Endothelial cell of umbilical vein (primary cell): ENCODE measurements around the gene FGR. TPM values are rescaled to one million over a fixed set of nuclear protein-coding genes. Genes with fewer than 3 reads are reported as not detected.

Experiments
- BruUV-seq: library from RNA; stranded (reverse); fragments of 400-500 nt; replicated peaks from 2 replicates; lab custom pipeline; 2021; lab: Mats Ljungman, UMichigan
- CTCF ChIA-PET: fragments of 300-600, 350-600 bp; sonication (Branson Sonifier 250); formaldehyde crosslinking; loops from one replicate; lab custom pipeline; 2021; ENCODE audit warnings: antibody characterized with exemption, inconsistent platforms; lab: Charles Lee
- POLR2A ChIA-PET: fragments of 300-600, 350-600 bp; sonication (Branson Sonifier 250); formaldehyde crosslinking; loops from one replicate; lab custom pipeline; 2021; ENCODE audit warnings: antibody characterized with exemption, inconsistent platforms; lab: Charles Lee
- DNase-seq: peaks from one replicate; pipeline ENCODE4 v3.0.0-alpha.2; 2011; ENCODE audit warnings: low read depth, low spot score
- FAIRE-seq: peaks from 2 replicates; lab custom pipeline; 2011; peaks lifted over from hg19 to GRCh38; lab: Jason Lieb, UNC
- H2AFZ ChIP-seq: 2 replicates; pipeline ENCODE4 v1.6.0; 2012; ENCODE audit warnings: low read depth, low read length, control low read depth, inconsistent platforms
- H3K27ac ChIP-seq: 2 replicates; pipeline ENCODE4 v1.5.1; 2011; ENCODE audit warnings: low read depth, mild to moderate bottlenecking, control low read depth, low read length, moderate library complexity; ENCODE audit not compliant: insufficient read depth
- H3K27me3 ChIP-seq, 2 experiments: 2 replicates each; pipeline versions ENCODE4 v1.6.0 to v1.6.1; 2011; ENCODE audit warnings: low read length in 2 of 2, mixed read lengths in 1 of 2; ENCODE audit not compliant: control insufficient read depth in 2 of 2, insufficient read depth in 2 of 2
- H3K36me3 ChIP-seq, 2 experiments: 2 replicates in 1 of 2; 3 replicates in 1 of 2; pipeline ENCODE4 v1.5.1; 2011; ENCODE audit warnings: low read length in 2 of 2, mild to moderate bottlenecking in 1 of 2, moderate library complexity in 1 of 2; ENCODE audit not compliant: control insufficient read depth in 2 of 2, insufficient read depth in 2 of 2; ENCODE audit errors: extremely low read depth in 1 of 2
- H3K4me1 ChIP-seq: 3 replicates; pipeline ENCODE4 v1.5.1; 2011; ENCODE audit warnings: mild to moderate bottlenecking, low read length; ENCODE audit not compliant: control insufficient read depth, insufficient read depth; ENCODE audit errors: extremely low read depth
- H3K4me2 ChIP-seq: 2 replicates; pipeline ENCODE4 v1.6.1; 2011; ENCODE audit warnings: low read length, control low read depth, mixed read lengths; ENCODE audit not compliant: insufficient read depth
- H3K4me3 ChIP-seq, 3 experiments: fragments of 200-600 bp in 1 of 3; sonication (generic), shearing (Covaris generic) in 1 of 3; replicated peaks in 1 of 3; 2 replicates each; pipeline ENCODE4 v1.5.1; 2011 to 2016; ENCODE audit warnings: control low read depth in 3 of 3, low read length in 3 of 3, mild to moderate bottlenecking in 2 of 3, inconsistent platforms in 1 of 3, low read depth in 1 of 3, moderate library complexity in 1 of 3; ENCODE audit not compliant: insufficient read depth in 1 of 3
- H3K79me2 ChIP-seq: 2 replicates; pipeline ENCODE4 v1.6.0; 2012; ENCODE audit warnings: low read length, inconsistent platforms; ENCODE audit not compliant: control insufficient read depth, insufficient read depth
- H3K9ac ChIP-seq: replicated peaks from 2 replicates; pipeline ENCODE3; 2011; ENCODE audit warnings: low read length, control low read depth; ENCODE audit not compliant: insufficient read depth; ENCODE audit errors: extremely low read depth
- H3K9me1 ChIP-seq: replicated peaks from 3 replicates; pipeline ENCODE4 v1.6.0; 2011; ENCODE audit warnings: mild to moderate bottlenecking, low read length; ENCODE audit not compliant: control insufficient read depth, insufficient read depth; ENCODE audit errors: extremely low read depth
- H3K9me3 ChIP-seq: replicated peaks from 2 replicates; pipeline ENCODE4 v1.5.1; 2012; ENCODE audit warnings: low read length, inconsistent platforms; ENCODE audit not compliant: control insufficient read depth, insufficient read depth
- H4K20me1 ChIP-seq: replicated peaks from 2 replicates; pipeline ENCODE3; 2011; ENCODE audit warnings: mild to moderate bottlenecking, low read length; ENCODE audit not compliant: control insufficient read depth, insufficient read depth; ENCODE audit errors: extremely low read depth
- EZH2 ChIP-seq: IDR thresholded peaks from 2 replicates; pipeline ENCODE4 v1.6.1; 2012; ENCODE audit warnings: borderline replicate concordance, low read depth, mild to moderate bottlenecking, moderate library complexity, low read length, inconsistent platforms; ENCODE audit not compliant: severe bottlenecking
- FOS ChIP-seq: IDR thresholded peaks from 2 replicates; pipeline ENCODE4 v1.6.1; 2011; ENCODE audit warnings: mild to moderate bottlenecking, low read length, moderate library complexity, borderline replicate concordance; ENCODE audit not compliant: insufficient read depth
- GATA2 ChIP-seq: IDR thresholded peaks from 2 replicates; pipeline ENCODE4 v1.7.0; 2011; ENCODE audit warnings: low read depth, mild to moderate bottlenecking, moderate library complexity, mixed read lengths, low read length; ENCODE audit not compliant: insufficient read length, insufficient read depth
- JUN ChIP-seq: IDR thresholded peaks from 2 replicates; pipeline ENCODE4 v1.6.1; 2011; ENCODE audit warnings: borderline replicate concordance, low read depth; ENCODE audit not compliant: insufficient read length, insufficient read depth
- MYC ChIP-seq: IDR thresholded peaks from one replicate; pipeline ENCODE4 v1.6.1; 2011; ENCODE audit warnings: mild to moderate bottlenecking, low read depth, low read length
- POLR2A ChIP-seq: IDR thresholded peaks from 2 replicates; pipeline ENCODE4 v1.6.1; 2012; ENCODE audit warnings: low read depth, mild to moderate bottlenecking, control low read depth, low read length
- POLR2AphosphoS5 ChIP-seq: IDR thresholded peaks from 2 replicates; pipeline ENCODE4 v1.6.1; 2012; ENCODE audit warnings: low read depth, mild to moderate bottlenecking, control low read depth, low read length, moderate library complexity; ENCODE audit not compliant: insufficient read depth
- dilution Hi-C: fragments of 300-500 bp; cut with MboI; formaldehyde crosslinking; loops from one replicate; pipeline ENCODE4 v1.15.0; 2019; ENCODE audit warnings: low sequenced_read_pairs; ENCODE audit not compliant: extremely low pct_ligation_motif_present
- intact Hi-C: fragments of 100-400 bp; cut with micrococcal nuclease; formaldehyde crosslinking; loops from one replicate; pipeline ENCODE4 v1.10.0; 2022
- polyA plus RNA-seq, 4 experiments: library from polyadenylated mRNA; depleted of rRNA in 3 of 4; stranded (reverse) in 3 of 4; unstranded in 1 of 4; fragments of >200 nt; gene quantifications; 2 replicates each; pipeline versions ENCODE4 v1.2.1 to v1.2.3, GENCODE V29; 2011 to 2012; ENCODE audit warnings: missing spikeins in 1 of 4
- total RNA-seq: library from RNA; stranded (reverse); gene quantifications from 2 replicates; pipeline ENCODE4 v1.2.3, GENCODE V29; 2021
- TF ChIP-seq, protein P1 (sequence below), 2 donors: IDR thresholded peaks; 1 replicate in 1 of 2; 2 replicates in 1 of 2; pipeline ENCODE4 v1.5.1; 2011; ENCODE audit warnings: low read length in 2 of 2, mild to moderate bottlenecking in 2 of 2, moderate library complexity in 2 of 2, control low read depth in 1 of 2, inconsistent platforms in 1 of 2, low read depth in 1 of 2; ENCODE audit not compliant: insufficient read depth in 1 of 2; ENCODE audit errors: extremely low read depth in 1 of 2
- TF ChIP-seq, protein P2 (sequence below): IDR thresholded peaks from 2 replicates; pipeline ENCODE4 v1.6.1; 2011; ENCODE audit not compliant: insufficient read depth, insufficient read length

FGR gene
- total and polyA plus RNA-seq, 2 donors (not counting 3 experiments of a cell fraction or from before 2014, with no cell fraction given) = 0.18 TPM; not detected in 1

DNA sequence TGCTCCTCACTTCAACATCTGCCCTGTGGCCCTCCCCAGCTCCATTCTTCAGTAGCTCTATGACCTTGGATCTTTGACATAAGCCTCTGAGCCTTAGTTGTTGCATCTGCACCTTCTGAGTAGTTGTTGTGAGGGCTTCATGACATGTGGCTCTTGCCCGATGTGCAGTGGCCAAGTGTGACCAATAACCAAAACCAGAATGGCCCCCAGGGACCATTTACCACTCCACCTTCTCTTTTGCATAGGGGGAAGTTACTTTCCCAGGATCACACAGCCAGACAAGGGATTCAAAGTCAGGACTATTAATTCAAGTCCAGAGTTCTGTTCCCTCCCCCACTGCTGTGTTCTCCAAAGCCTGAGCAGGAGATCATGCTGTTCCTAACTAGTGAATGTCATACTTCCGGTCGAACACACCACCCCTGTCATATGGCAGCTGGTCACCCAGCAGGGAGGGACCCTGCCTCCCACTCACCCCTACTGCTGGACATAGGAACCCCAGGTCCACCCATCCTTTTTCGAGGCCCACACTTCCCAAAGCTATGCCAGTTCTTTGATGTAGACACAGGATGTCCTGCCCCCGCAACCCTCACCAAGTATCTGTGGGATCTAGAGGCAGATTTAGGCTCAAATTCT is 4.0 kb downstream of the FGR start:
- dilution Hi-C loops = no loop called here
- BruUV-seq = no TSS peak
- Histone ChIP-seq H3K27me3 (no peaks in the 10 kb centered on the region), H2AFZ (peak overlapping the region; percentile 61), H3K4me1 (peaks cover 26% of the 10 kb centered on the region), H3K9me1 (no peaks in the 10 kb centered on the region), H3K4me2 (peak overlapping the region; percentile 37), H3K79me2 (no peaks in the 10 kb centered on the region), H3K9ac (no peak overlapping the region), H3K36me3 (no peaks in the 10 kb centered on the region), H3K9me3 (no peaks in the 10 kb centered on the region), H3K4me3 (no peak overlapping the region), H3K27ac (peak overlapping the region; percentile 18), H4K20me1 (no peaks in the 10 kb centered on the region)
- no peak for DNase-seq
- CTCF ChIA-PET = interaction anchor here (1.4 to 1.6 kb wide), 2 partner anchors 9 to 32 kb away, joined by 3 to 6 read pairs; no protein-coding TSS in a partner anchor
- TF ChIP-seq MYC (no peak), JUN (no peak), FOS (no peak), EZH2 (no peak), GATA2 (no peak), POLR2A (no peak), POLR2AphosphoS5 (no peak)
- TF ChIP-seq, protein P1, sequence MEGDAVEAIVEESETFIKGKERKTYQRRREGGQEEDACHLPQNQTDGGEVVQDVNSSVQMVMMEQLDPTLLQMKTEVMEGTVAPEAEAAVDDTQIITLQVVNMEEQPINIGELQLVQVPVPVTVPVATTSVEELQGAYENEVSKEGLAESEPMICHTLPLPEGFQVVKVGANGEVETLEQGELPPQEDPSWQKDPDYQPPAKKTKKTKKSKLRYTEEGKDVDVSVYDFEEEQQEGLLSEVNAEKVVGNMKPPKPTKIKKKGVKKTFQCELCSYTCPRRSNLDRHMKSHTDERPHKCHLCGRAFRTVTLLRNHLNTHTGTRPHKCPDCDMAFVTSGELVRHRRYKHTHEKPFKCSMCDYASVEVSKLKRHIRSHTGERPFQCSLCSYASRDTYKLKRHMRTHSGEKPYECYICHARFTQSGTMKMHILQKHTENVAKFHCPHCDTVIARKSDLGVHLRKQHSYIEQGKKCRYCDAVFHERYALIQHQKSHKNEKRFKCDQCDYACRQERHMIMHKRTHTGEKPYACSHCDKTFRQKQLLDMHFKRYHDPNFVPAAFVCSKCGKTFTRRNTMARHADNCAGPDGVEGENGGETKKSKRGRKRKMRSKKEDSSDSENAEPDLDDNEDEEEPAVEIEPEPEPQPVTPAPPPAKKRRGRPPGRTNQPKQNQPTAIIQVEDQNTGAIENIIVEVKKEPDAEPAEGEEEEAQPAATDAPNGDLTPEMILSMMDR (IDR thresholded peaks at IDR 0.05; ENCODE audit: extremely low read depth in 1 of 2, insufficient read depth in 1 of 2, low read depth in 1 of 2, low read length in 2 of 2) = no peak
- TF ChIP-seq, protein P2, sequence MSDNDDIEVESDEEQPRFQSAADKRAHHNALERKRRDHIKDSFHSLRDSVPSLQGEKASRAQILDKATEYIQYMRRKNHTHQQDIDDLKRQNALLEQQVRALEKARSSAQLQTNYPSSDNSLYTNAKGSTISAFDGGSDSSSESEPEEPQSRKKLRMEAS = no peak
- POLR2A ChIA-PET = no interaction called here
- FAIRE-seq = peak; percentile 72
- intact Hi-C loops = no loop called here
